ENCODE results near the gene ANKRD34C. TPM values are rescaled to one million over a fixed set of nuclear protein-coding genes. Genes with fewer than 3 reads are reported as not detected.
"Not testable (repeated sequence)": the region's sequence is repeated elsewhere in the genome, so short reads cannot be mapped to it uniquely, and the experiment has no call there.

The ANKRD34C gene
- total RNA-seq, 4 donors from 2014 or later: not detected

- in situ Hi-C loops (cut with MboI; ENCODE audit: low sequenced_read_pairs in 4 of 4): no loop called here
- no peak overlapping the region for H3K4me3 ChIP-seq
- no peak for ATAC-seq
- no peaks in the 10 kb centered on the region for H3K36me3 ChIP-seq
- H3K27me3 ChIP-seq: peaks cover 13 to 33% (median 18%) of the 10 kb centered on the region in 3 donors
- intact Hi-C loops (cut with DNase I; ENCODE audit: low total_unique reads): no loop called here
- H3K9me3 ChIP-seq: no peaks in the 10 kb centered on the region
- no peak for TF ChIP-seq POLR2A (IDR thresholded peaks at IDR 0.05)
- no peak for TF ChIP-seq CTCF (IDR thresholded peaks at IDR 0.05 in 4 of 5, conservative IDR thresholded peaks at IDR 0.05 in 1 of 5)
- H3K4me1 ChIP-seq: peaks cover 11 to 12% of the 10 kb centered on the region in 2 donors
- H3K27ac ChIP-seq: no peak overlapping the region
- DNase-seq: no peak
Observed at GRCh38 chr15:79314186-79314585, 31.7 kb downstream of the ANKRD34C start.

GRCh38 chr15:79314811-79315210 lies 32.3 kb downstream of the ANKRD34C start:
- intact Hi-C loops (cut with DNase I; ENCODE audit: low total_unique reads): no loop called here
- no peaks in the 10 kb centered on the region for H3K36me3 ChIP-seq

GRCh38 chr15:79315623-79316328 lies 33.3 kb downstream of the ANKRD34C start:
- H3K36me3 ChIP-seq: no peaks in the 10 kb centered on the region
- no peak overlapping the region for H3K27ac ChIP-seq
- DNase-seq (peak in 1 of 2 donors; percentile 56), ATAC-seq (peak; percentile 60 to 88)
- H3K9me3 ChIP-seq: no peaks in the 10 kb centered on the region
- TF ChIP-seq CTCF (IDR thresholded peaks at IDR 0.05 in 4 of 5, conservative IDR thresholded peaks at IDR 0.05 in 1 of 5) (no peak), POLR2A (IDR thresholded peaks at IDR 0.05) (no peak)
- peaks cover 11 to 12% of the 10 kb centered on the region in 2 donors for H3K4me1 ChIP-seq
- in situ Hi-C loops (cut with MboI; ENCODE audit: low sequenced_read_pairs in 4 of 4): no loop called here
- H3K27me3 ChIP-seq: peaks cover 13 to 20% (median 16%) of the 10 kb centered on the region in 3 donors
- intact Hi-C loops (cut with DNase I; ENCODE audit: low total_unique reads): no loop called here
- no peak overlapping the region for H3K4me3 ChIP-seq

More at GRCh38 chr15:79314811-79315210, 32.3 kb downstream of the ANKRD34C start:
- H3K4me3 ChIP-seq: no peak overlapping the region
- ATAC-seq (no peak), DNase-seq (no peak)
- peaks cover 11 to 12% of the 10 kb centered on the region in 2 donors for H3K4me1 ChIP-seq
- no peak overlapping the region for H3K27ac ChIP-seq
- in situ Hi-C loops (cut with MboI; ENCODE audit: low sequenced_read_pairs in 4 of 4): no loop called here
- H3K27me3 ChIP-seq: peaks cover 13 to 27% (median 17%) of the 10 kb centered on the region in 3 donors
- TF ChIP-seq POLR2A (IDR thresholded peaks at IDR 0.05): no peak
- no peaks in the 10 kb centered on the region for H3K9me3 ChIP-seq

GRCh38 chr15:79316864-79317263 lies 34.3 kb downstream of the ANKRD34C start:
- no peak overlapping the region for H3K4me3 ChIP-seq
- H3K4me1 ChIP-seq: peaks cover 2 to 8% of the 10 kb centered on the region in 2 donors
- peaks cover 5 to 12% (median 7%) of the 10 kb centered on the region in 3 donors for H3K27me3 ChIP-seq
- H3K27ac ChIP-seq: no peak overlapping the region
- no peaks in the 10 kb centered on the region for H3K36me3 ChIP-seq
- H3K9me3 ChIP-seq: no peaks in the 10 kb centered on the region
- intact Hi-C loops (cut with DNase I; ENCODE audit: low total_unique reads): no loop called here
- in situ Hi-C loops (cut with MboI; ENCODE audit: low sequenced_read_pairs in 4 of 4): no loop called here
- DNase-seq: no peak
- ATAC-seq: no peak
- TF ChIP-seq CTCF (IDR thresholded peaks at IDR 0.05 in 4 of 5, conservative IDR thresholded peaks at IDR 0.05 in 1 of 5): no peak
- no peak for TF ChIP-seq POLR2A (IDR thresholded peaks at IDR 0.05)

GRCh38 chr15:79319973-79320372 lies 37.5 kb downstream of the ANKRD34C start:
- intact Hi-C loops (cut with DNase I; ENCODE audit: low total_unique reads); H3K27ac ChIP-seq; H3K4me3 ChIP-seq; H3K36me3 ChIP-seq; H3K9me3 ChIP-seq; H3K4me1 ChIP-seq; ATAC-seq; H3K27me3 ChIP-seq; DNase-seq; in situ Hi-C loops (cut with MboI; ENCODE audit: low sequenced_read_pairs in 4 of 4): not testable (repeated sequence)
